Activated CD8-positive, alpha-beta memory T cell treated with anti-CD3 and anti-CD28 coated beads for 48 hours (primary cell): Measurements from ENCODE around the gene ASTN1.
A peak's percentile ranks its signal among the peaks of the same experiment; 100 is the strongest.

Experiments
- DNase-seq, 3 experiments: peaks; one replicate each; pipeline ENCODE4 v3.0.0-alpha.2; 2020; ENCODE audit warnings: low read depth in 2 of 3, low spot score in 2 of 3

ASTN1 gene

DNA sequence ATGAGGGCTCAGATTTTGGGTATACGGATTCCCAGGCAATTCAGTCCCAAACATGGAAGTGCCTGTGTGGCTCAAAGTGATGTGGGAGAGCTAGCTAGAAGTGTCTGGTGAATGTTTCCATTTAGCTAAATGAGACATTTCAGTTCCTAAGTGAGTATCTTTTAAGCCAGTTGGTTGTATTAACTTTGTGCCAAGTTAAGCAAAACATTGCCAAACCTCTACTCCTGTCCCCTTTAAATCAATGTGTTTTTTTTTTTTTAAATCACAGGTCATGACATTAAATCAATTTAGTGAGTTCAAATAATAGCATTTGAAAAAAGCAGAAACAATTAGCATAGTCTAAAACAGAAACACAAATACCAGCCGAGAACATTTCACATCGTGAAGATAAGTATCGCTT lies 230.1 kb downstream of the ASTN1 start:
- no peak for DNase-seq

- no peak for DNase-seq
Measured at GRCh38 chr1:176932114-176933104, 232.1 kb downstream of the ASTN1 start.

GRCh38 chr1:176931526-176931925 lies 233.0 kb downstream of the ASTN1 start:
- no peak for DNase-seq

DNA sequence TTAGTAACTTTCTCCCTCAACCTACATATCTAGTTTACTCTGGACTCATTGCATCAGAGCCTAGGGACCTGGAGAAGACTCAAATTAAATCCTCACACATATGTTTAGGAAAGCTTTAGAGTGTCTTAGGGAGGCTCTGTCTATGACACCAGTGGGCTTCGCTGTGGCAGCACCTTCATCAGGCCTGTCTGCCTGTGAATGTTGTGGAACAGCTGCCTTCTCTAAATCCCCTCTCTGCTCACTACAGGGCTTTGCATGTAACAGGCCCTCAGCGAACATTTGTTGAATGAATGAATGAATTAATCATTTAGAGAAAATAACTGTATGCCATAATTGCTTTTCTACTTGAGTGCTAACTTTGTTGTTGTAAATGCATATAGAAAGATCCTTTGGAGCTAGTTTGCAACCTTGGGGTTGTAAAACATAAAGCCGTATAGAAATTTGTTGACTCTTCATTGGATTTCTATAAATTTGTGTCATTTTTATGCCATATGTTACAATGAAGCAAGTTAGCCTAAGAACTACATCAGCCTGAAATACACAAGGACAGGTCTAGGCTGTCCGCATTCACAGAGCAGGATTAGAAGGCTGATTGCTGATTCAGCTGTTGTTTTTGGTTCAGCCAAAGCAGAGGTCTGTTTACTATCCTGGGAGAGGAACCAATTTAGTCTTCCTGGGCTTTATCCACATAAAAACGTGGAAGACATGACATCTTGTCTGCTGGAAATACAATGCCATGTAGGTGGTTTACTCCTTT lies 238.0 kb downstream of the ASTN1 start:
- no peak for DNase-seq

DNA sequence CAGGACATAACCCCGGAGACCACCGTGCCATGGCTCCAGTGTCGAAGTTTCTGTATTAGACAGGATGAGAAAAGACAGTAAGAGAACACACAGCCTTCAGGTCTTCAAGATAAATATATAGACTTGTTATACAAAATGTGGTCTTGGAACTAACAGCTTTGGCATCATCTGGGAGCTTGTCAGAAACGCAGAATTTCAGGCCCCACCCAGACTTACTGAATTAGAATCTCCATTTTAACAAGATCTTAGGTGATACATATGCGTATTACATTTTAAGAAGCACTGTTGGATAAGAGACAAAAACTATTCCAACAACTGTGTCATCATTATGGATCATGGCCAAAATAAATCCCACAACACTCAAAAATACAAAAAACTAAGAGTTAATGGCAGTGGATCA lies 239.3 kb downstream of the ASTN1 start:
- no peak for DNase-seq

GRCh38 chr1:176923283-176923682 lies 241.2 kb downstream of the ASTN1 start:
- DNase-seq = no peak

DNA sequence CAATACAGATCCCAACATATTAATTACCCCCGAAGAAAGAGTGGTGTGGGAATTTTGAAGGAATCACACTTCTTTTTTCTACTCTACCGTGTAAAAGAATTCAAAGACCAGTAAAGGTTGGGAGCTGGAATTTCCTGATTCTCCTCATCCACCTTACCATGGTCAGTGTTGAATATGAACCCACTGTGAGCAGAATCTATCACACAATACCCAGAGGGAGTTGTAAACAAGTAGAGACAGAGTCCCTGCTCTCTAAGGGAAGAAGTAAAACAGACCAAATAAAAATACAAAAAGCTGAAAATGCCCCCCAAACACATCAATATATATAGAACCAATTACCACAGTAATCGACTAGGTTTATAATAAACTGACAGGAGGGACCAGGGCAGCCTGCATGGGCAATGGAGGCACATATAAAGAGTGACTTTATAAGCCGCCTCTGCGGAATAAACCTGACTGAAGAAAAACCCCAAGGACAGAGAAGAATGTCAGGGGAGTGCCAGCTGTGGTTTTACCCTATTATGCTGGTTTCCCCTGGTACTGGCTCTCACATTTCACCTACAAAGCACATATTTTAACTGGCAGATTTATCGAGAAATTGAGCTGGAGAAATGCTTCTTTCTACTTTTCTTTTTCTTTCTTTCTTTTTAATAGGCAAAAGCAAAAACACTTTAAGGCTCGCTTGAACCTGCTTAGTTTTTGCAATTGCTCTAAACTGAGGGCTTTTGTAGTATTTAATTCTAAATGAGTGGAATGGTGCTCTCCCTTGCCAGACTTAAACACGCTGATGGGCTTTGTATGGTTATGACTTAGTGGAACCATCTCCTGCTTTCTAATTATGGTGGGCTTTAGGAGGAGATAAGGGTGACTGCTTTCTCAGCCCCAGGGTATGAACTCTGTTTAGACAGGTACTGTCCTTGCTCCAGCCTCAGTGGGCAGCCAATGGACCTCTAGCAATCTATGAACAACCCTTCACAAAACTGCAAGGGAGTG lies 244.8 kb downstream of the ASTN1 start:
- no peak for DNase-seq

DNA sequence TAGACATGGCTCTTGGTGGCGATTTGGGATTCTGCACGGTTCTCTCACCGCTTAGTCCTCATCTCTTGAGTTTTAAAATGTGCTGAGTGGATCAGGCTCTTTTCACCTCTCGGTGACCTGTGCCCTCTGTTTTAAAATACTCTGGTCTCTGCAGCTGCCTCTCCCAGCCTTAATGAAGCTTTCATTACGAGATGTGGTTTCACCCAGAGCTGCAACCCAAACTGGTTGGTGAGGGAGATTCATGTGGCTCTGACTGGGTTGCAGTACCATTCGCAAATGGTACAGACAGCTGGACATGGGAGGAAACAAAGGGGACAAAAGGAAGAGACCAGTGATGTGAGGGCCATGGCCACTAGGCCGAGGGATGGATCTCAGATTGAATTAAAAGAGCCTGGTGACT lies 258.9 kb downstream of the ASTN1 start:
- no peak for DNase-seq

DNA sequence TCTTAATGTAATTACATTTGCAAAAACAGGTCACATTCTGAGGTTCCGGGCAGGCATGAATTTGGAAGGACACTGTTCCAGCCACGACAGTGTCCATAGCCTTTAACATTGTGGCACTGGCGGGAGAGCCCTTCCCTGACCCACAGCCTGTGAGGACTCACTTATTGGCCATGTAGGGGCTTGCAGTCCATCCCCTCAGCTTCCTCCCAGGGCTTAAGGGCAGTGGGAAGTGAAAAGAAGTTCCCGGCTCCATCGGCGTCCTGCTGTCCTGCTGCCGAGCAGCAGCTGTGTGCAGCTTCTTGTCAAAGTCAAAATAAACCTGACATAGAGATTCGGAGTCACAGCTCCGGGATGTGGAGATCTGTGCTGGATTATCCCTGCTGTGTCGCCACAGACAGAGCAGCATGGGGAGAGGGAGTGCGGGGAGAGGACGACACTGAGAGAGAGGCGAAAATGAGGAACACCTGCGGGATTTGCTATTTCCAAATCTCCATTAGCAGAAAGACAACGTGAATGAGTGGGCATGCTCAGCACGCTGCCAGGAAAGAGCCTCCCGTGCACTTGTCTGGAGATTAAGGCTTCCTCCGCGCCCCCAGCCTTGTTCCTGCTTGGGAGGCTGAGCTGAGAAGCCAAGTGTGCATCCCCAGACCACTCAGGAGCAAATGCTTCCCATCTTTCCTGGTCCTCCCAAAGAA lies 260.3 kb downstream of the ASTN1 start:
- no peak for DNase-seq

- DNase-seq = no peak
Measured at GRCh38 chr1:176903474-176903873, 261.0 kb downstream of the ASTN1 start.

DNA sequence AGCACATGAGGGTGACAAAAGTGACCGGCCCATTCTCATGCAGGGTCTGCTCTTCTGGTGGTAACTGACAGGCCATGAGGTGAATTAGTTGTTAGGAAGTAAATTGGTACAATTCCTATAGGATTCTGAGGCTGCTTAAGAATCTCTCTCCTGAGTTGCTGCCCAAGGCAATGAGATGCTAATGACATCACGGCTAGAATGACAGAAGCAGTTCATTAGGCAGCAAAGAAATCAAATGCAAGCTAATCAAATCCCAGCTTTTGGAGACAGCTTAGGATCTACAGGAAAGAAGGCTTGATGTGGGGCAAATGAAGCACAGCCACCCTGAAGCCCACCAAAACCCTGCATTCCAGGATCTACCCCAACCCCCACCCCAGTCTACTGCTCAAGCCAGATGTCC lies 265.2 kb downstream of the ASTN1 start:
- DNase-seq = no peak

DNA sequence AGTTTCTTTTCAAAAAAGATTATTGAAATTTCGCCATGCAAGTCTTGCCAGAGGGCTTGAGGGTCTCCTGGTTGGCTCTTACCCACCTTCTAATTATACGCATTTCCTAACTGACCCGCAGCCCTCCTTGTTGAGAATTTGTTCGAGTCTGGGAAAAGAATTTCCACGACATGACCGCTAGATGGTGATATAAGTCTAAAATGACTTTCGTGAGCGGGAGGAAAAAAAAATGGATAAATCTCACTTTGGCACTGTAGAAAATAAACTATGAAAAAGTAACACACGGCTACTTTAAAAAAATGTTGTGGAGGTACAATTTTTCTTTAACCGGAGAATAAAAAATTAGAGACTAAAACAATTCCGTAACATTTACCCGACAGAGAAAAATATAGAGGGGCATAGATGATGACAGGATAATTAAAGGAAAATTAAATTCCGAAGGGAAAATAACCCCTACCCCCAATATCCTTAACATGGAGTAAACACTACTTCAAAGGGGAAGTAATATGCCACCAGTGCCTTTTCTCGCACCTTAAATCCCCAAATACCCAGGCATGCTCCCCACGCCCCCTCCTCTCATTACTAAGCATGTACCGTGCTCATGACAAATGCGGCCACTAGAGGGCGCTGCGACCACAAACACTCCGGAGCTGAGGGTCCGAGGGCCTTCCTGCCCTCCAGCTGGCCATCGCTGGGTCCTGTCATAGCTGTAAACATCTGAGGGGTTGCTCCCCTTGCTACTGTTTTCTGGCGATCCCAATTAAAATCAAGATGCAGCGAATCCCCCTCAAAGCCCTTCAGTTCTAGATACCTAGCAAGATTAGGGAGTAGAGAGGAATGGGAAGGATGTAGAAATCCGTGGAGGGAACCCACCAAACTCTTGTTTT lies 266.9 kb downstream of the ASTN1 start:
- DNase-seq = peak; percentile 2 to 35 (median 19)

DNA sequence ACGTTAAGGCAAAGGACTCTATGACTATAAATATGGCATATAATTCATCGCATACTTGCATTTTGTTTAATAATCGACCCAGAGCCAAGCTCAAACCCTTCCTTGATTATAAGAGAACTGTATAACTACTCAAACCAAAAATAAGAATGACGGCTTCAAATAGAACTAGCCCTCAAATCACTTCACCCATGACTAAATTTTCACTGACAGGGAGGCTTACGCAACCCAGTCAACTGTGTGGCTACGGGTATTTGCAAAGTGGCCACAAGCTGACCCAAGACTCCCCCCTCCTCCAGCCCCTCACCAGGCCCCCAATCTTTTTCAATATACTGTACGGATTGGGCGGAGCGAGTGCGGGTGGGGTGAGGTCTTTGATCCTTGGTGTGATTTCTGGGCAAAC lies 268.3 kb downstream of the ASTN1 start:
- no peak for DNase-seq

GRCh38 chr1:176894450-176894849 lies 270.1 kb downstream of the ASTN1 start:
- no peak for DNase-seq

GRCh38 chr1:176893625-176894352 lies 270.7 kb downstream of the ASTN1 start:
- no peak for DNase-seq

GRCh38 chr1:176888471-176889032 lies 276.0 kb downstream of the ASTN1 start:
- no peak for DNase-seq

DNA sequence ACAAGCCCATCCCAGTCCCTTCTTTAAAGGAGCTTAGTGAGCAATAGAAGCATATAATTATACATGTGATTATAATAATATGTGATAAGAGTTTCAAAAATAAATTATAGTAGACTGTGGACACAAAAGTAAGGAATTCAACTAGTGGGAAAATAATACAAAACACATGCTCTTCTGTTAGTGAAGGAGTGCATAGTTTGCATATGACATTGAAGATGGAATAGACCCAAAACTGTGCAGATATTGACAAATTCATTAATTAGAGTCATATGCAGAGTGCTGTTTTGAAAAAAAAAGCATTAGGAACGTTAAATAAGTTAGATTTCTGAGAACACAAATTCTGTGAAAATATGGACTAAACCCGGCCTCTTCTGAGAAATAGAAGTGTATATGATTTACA lies 278.8 kb downstream of the ASTN1 start:
- DNase-seq = no peak

DNA sequence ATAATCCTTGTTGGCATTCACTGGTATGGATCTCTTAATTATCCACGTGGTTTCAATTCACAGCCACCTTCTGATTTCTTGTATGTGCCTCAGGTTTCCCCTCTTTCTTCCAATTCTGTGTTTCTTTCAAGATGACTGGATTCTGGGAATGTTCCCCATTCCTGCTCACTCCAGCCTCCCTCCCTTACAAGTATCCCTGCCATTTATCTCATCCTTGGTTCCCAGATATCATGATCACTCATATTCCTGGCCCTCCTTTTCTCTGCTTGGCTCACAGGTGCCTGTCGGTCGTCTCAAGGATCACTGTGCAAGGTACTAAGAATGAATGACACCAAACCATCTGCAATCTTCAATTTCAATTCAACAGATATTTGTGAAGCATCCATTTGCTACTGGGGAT lies 279.2 kb downstream of the ASTN1 start:
- no peak for DNase-seq
